PC-3 (cell line): Measurements from ENCODE around the gene SDK1. TPM values are rescaled to one million over a fixed set of nuclear protein-coding genes. Genes with fewer than 3 reads are reported as not detected.

Source experiments
- ATAC-seq: fragments of 200-7000 bp; cut with Tn5 transposase; 2 replicates; pipeline ENCODE4 v1.9.1; 2020; ENCODE audit warnings: mild to moderate bottlenecking, moderate library complexity
- BruUV-seq: library from RNA; stranded (reverse); fragments of 400-500 nt; replicated peaks from 2 replicates; lab custom pipeline; 2021; lab: Mats Ljungman, UMichigan
- CTCF ChIA-PET: fragments of 300-600 bp; sonication (Branson Sonifier 250); formaldehyde crosslinking; loops from one replicate; lab custom pipeline; 2022; ENCODE audit warnings: antibody characterized with exemption; lab: Charles Lee
- POLR2A ChIA-PET: fragments of 300-600 bp; sonication (Branson Sonifier 250); formaldehyde crosslinking; loops from one replicate; lab custom pipeline; 2022; ENCODE audit warnings: antibody characterized with exemption; ENCODE audit not compliant: unreplicated experiment; lab: Charles Lee
- DNase-seq: peaks from one replicate; pipeline ENCODE4 v3.0.0-alpha.2; 2015
- H2AFZ ChIP-seq: fragments of 300-600 bp; sonication (generic); 2 replicates; pipeline ENCODE4 v1.6.0; 2016; ENCODE audit warnings: antibody characterized with exemption, low read length
- H3F3A ChIP-seq: fragments of 300-600 bp; sonication (generic); one replicate; pipeline ENCODE4 v1.6.0; 2017; ENCODE audit warnings: antibody characterized with exemption, low read length, control low read depth, mild to moderate bottlenecking; ENCODE audit not compliant: unreplicated experiment
- H3K27ac ChIP-seq: fragments of 300-600 bp; sonication (generic); 2 replicates; pipeline ENCODE4 v1.5.1; 2016; ENCODE audit warnings: mild to moderate bottlenecking, low read length
- H3K27me3 ChIP-seq: fragments of 300-600 bp; sonication (generic); 2 replicates; pipeline ENCODE4 v1.6.1; 2016; ENCODE audit warnings: low read length, mixed read lengths
- H3K36me3 ChIP-seq: fragments of 300-600 bp; sonication (generic); 2 replicates; pipeline ENCODE4 v1.6.1; 2016; ENCODE audit warnings: low read depth, mixed run types, low read length, mixed read lengths
- H3K4me1 ChIP-seq: fragments of 300-600 bp; sonication (generic); 2 replicates; pipeline ENCODE4 v1.5.1; 2016; ENCODE audit warnings: low read length; ENCODE audit not compliant: insufficient read depth
- H3K4me2 ChIP-seq: fragments of 300-600 bp; sonication (generic); 2 replicates; pipeline ENCODE4 v1.6.0; 2016; ENCODE audit warnings: low read length
- H3K4me3 ChIP-seq: fragments of 300-600 bp; sonication (generic); 2 replicates; pipeline ENCODE4 v1.5.1; 2016; ENCODE audit warnings: mild to moderate bottlenecking, low read length, mixed read lengths
- H3K79me2 ChIP-seq: fragments of 300-600 bp; sonication (generic); 2 replicates; pipeline ENCODE4 v1.6.1; 2017; ENCODE audit warnings: low read length, mixed read lengths
- H3K9ac ChIP-seq: fragments of 300-600 bp; sonication (generic); 2 replicates; pipeline ENCODE4 v1.6.0; 2016; ENCODE audit warnings: mild to moderate bottlenecking, low read length
- H3K9me2 ChIP-seq: fragments of 300-600 bp; sonication (generic); replicated peaks from 2 replicates; pipeline ENCODE4 v1.6.1; 2016; ENCODE audit warnings: mixed run types, low read length, mixed read lengths
- H3K9me3 ChIP-seq: fragments of 300-600 bp; sonication (generic); 2 replicates; pipeline ENCODE4 v1.6.1; 2016; ENCODE audit warnings: low read length, mixed read lengths
- H4K20me1 ChIP-seq: fragments of 300-600 bp; sonication (generic); 2 replicates; pipeline ENCODE4 v1.6.1; 2016; ENCODE audit warnings: low read length, mixed read lengths
- CTCF ChIP-seq: fragments of 300-600 bp; sonication (generic); conservative IDR thresholded peaks from 2 replicates; pipeline ENCODE4 v1.5.1; 2017; ENCODE audit warnings: antibody characterized with exemption, low read depth, mild to moderate bottlenecking, low read length
- EZH2 ChIP-seq: fragments of 300-600 bp; sonication (generic); IDR thresholded peaks from one replicate; pipeline ENCODE4 v1.6.1; 2017; ENCODE audit warnings: antibody characterized with exemption, mild to moderate bottlenecking, low read length; ENCODE audit not compliant: unreplicated experiment
- EZH2phosphoT487 ChIP-seq: fragments of 300-600 bp; sonication (generic); IDR thresholded peaks from 2 replicates; pipeline ENCODE4 v1.6.1; 2018; ENCODE audit warnings: mild to moderate bottlenecking, antibody characterized with exemption, low read length, borderline replicate concordance
- intact Hi-C: fragments of 100-400 bp; cut with micrococcal nuclease; formaldehyde crosslinking; loops from 2 replicates; pipeline ENCODE4 v1.9.0; 2023
- total RNA-seq: library from RNA; depleted of rRNA; stranded (reverse); fragments of >200 nt; gene quantifications from 2 replicates; pipeline ENCODE4 v1.2.3, GENCODE V29; 2014

The SDK1 gene
- total RNA-seq, 1 experiment from 2014 or later, result 2.8 TPM

DNA sequence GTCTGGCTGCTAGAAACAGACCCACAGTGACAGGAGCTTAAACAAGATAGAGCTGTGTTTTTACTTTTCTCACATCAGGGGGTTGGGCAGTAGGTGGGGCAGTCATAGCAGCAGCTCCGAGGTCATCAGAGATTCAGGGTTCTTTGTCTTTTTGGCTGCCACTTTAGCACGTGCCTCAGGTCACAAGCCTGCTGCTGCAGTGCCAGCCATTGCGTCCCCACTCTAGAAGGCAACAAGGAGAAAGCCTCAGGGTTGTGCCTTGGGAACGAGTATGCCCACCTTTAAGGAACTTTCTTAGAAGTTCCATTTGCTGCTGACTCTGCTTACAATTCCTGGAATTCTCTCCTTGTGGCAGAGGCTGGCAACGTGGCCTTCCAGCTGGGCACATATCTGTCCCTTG lies 720.4 kb downstream of the SDK1 start:
- no peaks in the 10 kb centered on the region for H3K4me1 ChIP-seq
- no peak for TF ChIP-seq CTCF
- TF ChIP-seq EZH2phosphoT487, result no peak
- no peak for TF ChIP-seq EZH2
- no peak overlapping the region for H3K27ac ChIP-seq
- H3K27me3 ChIP-seq, result no peaks in the 10 kb centered on the region
- H2AFZ ChIP-seq, result no peak overlapping the region
- DNase-seq (no peak), ATAC-seq (no peak)
- no peaks in the 10 kb centered on the region for H3F3A ChIP-seq
- no peak overlapping the region for H3K9ac ChIP-seq
- ChIA-PET CTCF (no interaction called here), POLR2A (interaction anchor here (0.5 kb wide), 1 partner anchor 196 kb away, joined by 3 read pairs; no protein-coding TSS in a partner anchor)
- no peaks in the 10 kb centered on the region for H3K9me3 ChIP-seq
- intact Hi-C loops, result no loop called here
- H4K20me1 ChIP-seq, result no peaks in the 10 kb centered on the region
- H3K9me2 ChIP-seq, result no peaks in the 10 kb centered on the region
- BruUV-seq, result no TSS peak
- H3K4me2 ChIP-seq, result no peak overlapping the region
- no peaks in the 10 kb centered on the region for H3K36me3 ChIP-seq
- no peaks in the 10 kb centered on the region for H3K79me2 ChIP-seq
- H3K4me3 ChIP-seq, result no peak overlapping the region

GRCh38 chr7:4022265-4022664 lies 721.2 kb downstream of the SDK1 start:
- Histone ChIP-seq H3K27ac (no peak overlapping the region), H3K4me1 (no peaks in the 10 kb centered on the region), H4K20me1 (no peaks in the 10 kb centered on the region), H3K27me3 (no peaks in the 10 kb centered on the region), H3F3A (no peaks in the 10 kb centered on the region), H3K36me3 (no peaks in the 10 kb centered on the region), H3K9me2 (no peaks in the 10 kb centered on the region), H3K79me2 (no peaks in the 10 kb centered on the region), H3K9me3 (no peaks in the 10 kb centered on the region), H3K4me3 (no peak overlapping the region), H3K9ac (no peak overlapping the region), H3K4me2 (no peak overlapping the region), H2AFZ (no peak overlapping the region)
- TF ChIP-seq EZH2 (no peak), CTCF (no peak), EZH2phosphoT487 (no peak)
- POLR2A ChIA-PET, result no interaction called here
- intact Hi-C loops, result no loop called here
- ATAC-seq, result no peak
- DNase-seq, result no peak
- CTCF ChIA-PET, result no interaction called here
- BruUV-seq, result no TSS peak

DNA sequence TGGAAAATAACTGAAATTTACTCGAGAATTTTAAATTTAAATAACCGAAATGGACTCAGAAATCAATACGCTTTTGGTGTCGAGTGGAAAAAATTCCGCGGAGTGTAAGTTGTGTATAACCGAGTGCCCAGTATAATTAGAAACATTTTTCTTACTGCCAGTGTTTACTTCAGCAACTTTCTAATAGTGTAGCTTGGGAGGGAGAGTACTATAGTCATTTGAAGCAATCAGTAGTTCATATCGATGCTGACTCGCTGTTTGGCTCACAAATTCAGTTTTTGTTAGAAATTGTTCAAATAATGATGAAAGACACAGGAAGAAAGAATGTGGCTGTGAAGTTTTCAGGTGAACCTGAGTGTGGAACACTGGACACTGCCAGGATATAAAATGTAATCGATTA lies 722.5 kb downstream of the SDK1 start:
- no TSS peak for BruUV-seq
- Histone ChIP-seq H3K4me1 (no peaks in the 10 kb centered on the region), H3K4me2 (no peak overlapping the region), H3K9me2 (no peaks in the 10 kb centered on the region), H3F3A (no peaks in the 10 kb centered on the region), H3K9ac (no peak overlapping the region), H3K9me3 (no peaks in the 10 kb centered on the region), H3K79me2 (no peaks in the 10 kb centered on the region), H3K4me3 (no peak overlapping the region), H3K27ac (no peak overlapping the region), H2AFZ (no peak overlapping the region), H3K36me3 (no peaks in the 10 kb centered on the region), H3K27me3 (no peaks in the 10 kb centered on the region), H4K20me1 (no peaks in the 10 kb centered on the region)
- DNase-seq (no peak), ATAC-seq (no peak; the same call in 1 of the 2 replicates)
- CTCF ChIA-PET, result no interaction called here
- TF ChIP-seq CTCF (no peak), EZH2phosphoT487 (no peak), EZH2 (no peak)
- POLR2A ChIA-PET, result no interaction called here
- intact Hi-C loops, result no loop called here
